GOT3 (cell line): ENCODE results near the gene CUBN.

Source experiments
- DNase-seq: peaks from one replicate; lab custom pipeline; 2025; ENCODE audit warnings: mixed read lengths; lab: John Stamatoyannopoulos, UW

The CUBN gene

GRCh38 chr10:16950656-16951601 lies 178.7 kb downstream of the CUBN start:
- no peak for DNase-seq

GRCh38 chr10:16949816-16950215 lies 179.8 kb downstream of the CUBN start:
- DNase-seq = no peak

- no peak for DNase-seq
These were observed 181.2 kb downstream of the CUBN start for GRCh38 chr10:16948361-16948760.

- no peak for DNase-seq
These were observed 182.5 kb downstream of the CUBN start for GRCh38 chr10:16947069-16947468.

GRCh38 chr10:16945593-16945992 lies 184.0 kb downstream of the CUBN start:
- DNase-seq = no peak

- DNase-seq = no peak
These were observed 184.6 kb downstream of the CUBN start for GRCh38 chr10:16944986-16945385.

GRCh38 chr10:16944402-16944801 lies 185.2 kb downstream of the CUBN start:
- no peak for DNase-seq

GRCh38 chr10:16943295-16944285 lies 186.0 kb downstream of the CUBN start:
- no peak for DNase-seq

- no peak for DNase-seq
These were observed 187.1 kb downstream of the CUBN start for GRCh38 chr10:16942381-16943078.

- no peak for DNase-seq
These were observed 187.7 kb downstream of the CUBN start for GRCh38 chr10:16941870-16942269.

GRCh38 chr10:16941067-16941466 lies 188.5 kb downstream of the CUBN start:
- no peak for DNase-seq

- no peak for DNase-seq
These were observed 190.7 kb downstream of the CUBN start for GRCh38 chr10:16938952-16939351.

- DNase-seq = no peak
These were observed 195.2 kb downstream of the CUBN start for GRCh38 chr10:16934461-16934860.

GRCh38 chr10:16933783-16934182 lies 195.8 kb downstream of the CUBN start:
- no peak for DNase-seq

- DNase-seq = no peak
These were observed 197.7 kb downstream of the CUBN start for GRCh38 chr10:16931930-16932329.

GRCh38 chr10:16930540-16930939 lies 199.1 kb downstream of the CUBN start:
- DNase-seq = no peak

- DNase-seq = no peak
These were observed 200.5 kb downstream of the CUBN start for GRCh38 chr10:16929069-16929468.

GRCh38 chr10:16927546-16927945 lies 202.1 kb downstream of the CUBN start:
- DNase-seq = no peak

- DNase-seq = no peak
These were observed 205.9 kb downstream of the CUBN start for GRCh38 chr10:16923726-16924125.

- no peak for DNase-seq
These were observed 206.3 kb downstream of the CUBN start for GRCh38 chr10:16923309-16923708.

- no peak for DNase-seq
These were observed 210.3 kb downstream of the CUBN start for GRCh38 chr10:16919121-16919982.
